Left lung (tissue), 10 donors: ENCODE measurements around the gene TOX2. TPM values are rescaled to one million over a fixed set of nuclear protein-coding genes. Genes with fewer than 3 reads are reported as not detected.

ENCODE experiments used
- ATAC-seq: fragments of 200-7000 bp; cut with Tn5 transposase; one replicate; pipeline ENCODE4 v1.9.1; 2020; ENCODE audit warnings: moderate library complexity
- DNase-seq, 4 donors: peaks; one replicate each; pipeline ENCODE4 v3.0.0-alpha.2; 2013 to 2020
- H3K27ac ChIP-seq, 2 donors: fragments of 200-600 bp; sonication (generic) in 1 of 2; one replicate each; pipeline versions ENCODE4 v1.5.0 to v1.8.0; 2020 to 2021
- H3K27me3 ChIP-seq, 2 donors: fragments of 200-600 bp; sonication (generic) in 1 of 2; one replicate each; pipeline versions ENCODE4 v1.5.0 to v1.8.0; 2020 to 2021
- H3K36me3 ChIP-seq, 2 donors: fragments of 200-600 bp; sonication (generic) in 1 of 2; one replicate each; pipeline versions ENCODE4 v1.5.0 to v1.8.0; 2020 to 2021
- H3K4me1 ChIP-seq, 2 donors: fragments of 200-600 bp; one replicate each; pipeline ENCODE4 v1.8.0; 2021
- H3K4me3 ChIP-seq, 2 donors: fragments of 200-600 bp; sonication (generic) in 1 of 2; one replicate each; pipeline versions ENCODE4 v1.5.0 to v1.8.0; 2020 to 2021; ENCODE audit warnings: mild to moderate bottlenecking in 1 of 2
- H3K9me3 ChIP-seq, 2 donors: fragments of 200-600 bp; sonication (generic) in 1 of 2; one replicate each; pipeline versions ENCODE4 v1.5.0 to v1.8.0; 2020 to 2021
- CTCF ChIP-seq, 2 donors: fragments of 200-600 bp; sonication (generic) in 1 of 2; IDR thresholded peaks; one replicate each; pipeline versions ENCODE4 v1.5.0 to v1.8.0; 2021; ENCODE audit warnings: antibody characterized with exemption in 2 of 2
- intact Hi-C, 2 donors: fragments of 100-400 bp; cut with DNase I; formaldehyde crosslinking; loops; one replicate each; pipeline versions ENCODE4 v1.11.2 to v1.14.2; 2022
- polyA plus RNA-seq, 6 donors: library from polyadenylated mRNA; unstranded; fragments of 120-200 nt; gene quantifications; one replicate each; pipeline ENCODE4 v1.2.1, GENCODE V29; 2013; ENCODE audit not compliant: insufficient read length in 6 of 6
- total RNA-seq, 2 donors: library from RNA; stranded (reverse); fragmentation: NEBNext Ultra II Directional; extraction: Animal tissue kit (Norgen Biotek cat#: 25700); gene quantifications; one replicate each; pipeline ENCODE4 v1.2.1, GENCODE V29; 2021
- donor health status: DM: no; HTN: yes; CAD: no.
- donor health status: DM: no; HTN: no; CAD: no.

Gene TOX2
- total and polyA plus RNA-seq, 8 donors: 14.5 to 61.1 (median 41.3) TPM

- no peaks in the 10 kb centered on the region for H3K27me3 ChIP-seq
- DNase-seq: no peak
- TF ChIP-seq CTCF (IDR thresholded peaks at IDR 0.05): no peak
- ATAC-seq: no peak
- peaks cover 0 to 7% of the 10 kb centered on the region in 2 donors for H3K9me3 ChIP-seq
- H3K4me3 ChIP-seq: no peak overlapping the region
- no peaks in the 10 kb centered on the region for H3K36me3 ChIP-seq
- H3K27ac ChIP-seq: no peak overlapping the region
- peaks cover 0 to 14% of the 10 kb centered on the region in 2 donors for H3K4me1 ChIP-seq
- intact Hi-C loops: no loop called here
Measured at GRCh38 chr20:43987531-43987930, 72.9 kb downstream of the TOX2 start.

GRCh38 chr20:43988451-43988850 is 73.8 kb downstream of the TOX2 start:
- H3K36me3 ChIP-seq: no peaks in the 10 kb centered on the region
- DNase-seq (no peak), ATAC-seq (no peak)
- TF ChIP-seq CTCF (IDR thresholded peaks at IDR 0.05): no peak
- intact Hi-C loops: no loop called here
- no peak overlapping the region for H3K4me3 ChIP-seq
- H3K9me3 ChIP-seq: peaks cover 0 to 7% of the 10 kb centered on the region in 2 donors
- H3K27ac ChIP-seq: no peak overlapping the region
- H3K27me3 ChIP-seq: no peaks in the 10 kb centered on the region
- peaks cover 0 to 7% of the 10 kb centered on the region in 2 donors for H3K4me1 ChIP-seq

GRCh38 chr20:43988867-43989266 is 74.2 kb downstream of the TOX2 start:
- Histone ChIP-seq H3K9me3 (peaks cover 0 to 7% of the 10 kb centered on the region in 2 donors), H3K27me3 (no peaks in the 10 kb centered on the region), H3K4me3 (no peak overlapping the region), H3K27ac (no peak overlapping the region), H3K36me3 (no peaks in the 10 kb centered on the region), H3K4me1 (peaks cover 0 to 3% of the 10 kb centered on the region in 2 donors)
- no peak for TF ChIP-seq CTCF (IDR thresholded peaks at IDR 0.05)
- intact Hi-C loops: no loop called here
- DNase-seq (no peak), ATAC-seq (no peak)

- DNase-seq: no peak
- Histone ChIP-seq H3K9me3 (peaks cover 0 to 7% of the 10 kb centered on the region in 2 donors), H3K4me1 (peaks cover 0 to 2% of the 10 kb centered on the region in 2 donors), H3K27me3 (no peaks in the 10 kb centered on the region), H3K27ac (no peak overlapping the region), H3K36me3 (no peaks in the 10 kb centered on the region), H3K4me3 (no peak overlapping the region)
- intact Hi-C loops: no loop called here
- TF ChIP-seq CTCF (IDR thresholded peaks at IDR 0.05): no peak
- no peak for ATAC-seq
Measured at GRCh38 chr20:43991261-43991660, 76.6 kb downstream of the TOX2 start.

GRCh38 chr20:43991982-43992381 is 77.3 kb downstream of the TOX2 start:
- H3K9me3 ChIP-seq: peaks cover 0 to 7% of the 10 kb centered on the region in 2 donors
- intact Hi-C loops: no loop called here
- no peak overlapping the region for H3K4me3 ChIP-seq
- no peaks in the 10 kb centered on the region for H3K36me3 ChIP-seq
- H3K27me3 ChIP-seq: no peaks in the 10 kb centered on the region
- no peak for DNase-seq
- H3K27ac ChIP-seq: no peak overlapping the region
- H3K4me1 ChIP-seq: peaks cover 0 to 2% of the 10 kb centered on the region in 2 donors
- ATAC-seq: no peak
- no peak for TF ChIP-seq CTCF (IDR thresholded peaks at IDR 0.05)
